Stimulated activated CD4-positive, alpha-beta T cell treated with anti-CD3 and anti-CD28 coated beads, Interleukin-4, amount 100 ng/mL, for 24 hours (primary cell): ENCODE measurements around the gene CPLX1.
"Not testable (repeated sequence)": the region's sequence is repeated elsewhere in the genome, so short reads cannot be mapped to it uniquely, and the experiment has no call there.

Experiments
- DNase-seq: peaks from one replicate; pipeline ENCODE4 v3.0.0-alpha.2; 2020

The CPLX1 gene

DNA sequence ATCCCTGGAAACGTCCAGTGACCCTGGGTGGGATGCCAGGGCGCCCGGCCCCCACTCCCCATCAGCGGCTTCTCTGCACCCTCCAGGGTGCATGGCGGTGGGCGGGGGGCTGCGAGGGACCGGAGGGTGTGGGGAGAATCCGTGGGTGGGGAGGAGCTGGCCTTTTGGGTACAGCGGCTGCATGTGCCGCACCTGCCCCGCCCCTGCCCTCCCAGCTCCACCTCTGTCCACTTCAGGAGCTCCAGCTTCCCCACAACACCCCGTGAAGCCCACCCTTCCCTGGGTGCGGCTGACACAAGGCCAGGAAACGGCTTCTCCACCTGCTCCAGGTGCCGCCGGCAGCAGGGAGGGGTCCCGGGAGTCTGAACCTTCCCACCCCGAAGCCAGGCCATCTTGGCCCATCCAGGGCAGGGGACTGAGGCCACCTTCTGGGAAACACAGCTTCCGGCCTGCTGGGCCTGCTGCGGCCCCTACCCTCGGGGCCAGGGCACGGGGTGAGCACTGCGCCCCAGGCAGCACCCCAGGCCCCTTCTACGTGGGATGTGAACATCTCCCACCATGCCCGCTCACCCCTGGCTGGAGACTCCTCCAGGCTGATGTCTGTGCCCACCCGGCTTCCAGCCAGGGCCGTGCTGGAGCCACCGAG lies 34.6 kb downstream of the CPLX1 start:
- no peak for DNase-seq

DNA sequence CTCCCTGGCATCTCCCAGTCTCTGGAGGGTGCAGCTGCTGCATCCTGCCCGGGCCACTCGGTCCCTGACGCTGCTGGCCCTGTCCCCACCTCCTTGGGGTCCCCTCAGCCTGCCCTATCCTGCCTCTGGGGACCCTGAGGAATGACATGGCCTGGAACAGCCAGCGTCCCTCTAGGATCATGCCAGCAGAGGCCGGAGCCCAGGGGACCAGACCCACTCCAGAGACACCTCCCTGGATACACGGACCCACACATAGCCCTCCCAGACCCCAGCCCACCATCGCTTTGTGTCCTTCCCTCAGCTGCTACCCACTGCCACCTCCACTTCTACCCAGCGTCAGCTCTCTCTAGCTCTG lies 35.5 kb downstream of the CPLX1 start:
- DNase-seq, result no peak

DNA sequence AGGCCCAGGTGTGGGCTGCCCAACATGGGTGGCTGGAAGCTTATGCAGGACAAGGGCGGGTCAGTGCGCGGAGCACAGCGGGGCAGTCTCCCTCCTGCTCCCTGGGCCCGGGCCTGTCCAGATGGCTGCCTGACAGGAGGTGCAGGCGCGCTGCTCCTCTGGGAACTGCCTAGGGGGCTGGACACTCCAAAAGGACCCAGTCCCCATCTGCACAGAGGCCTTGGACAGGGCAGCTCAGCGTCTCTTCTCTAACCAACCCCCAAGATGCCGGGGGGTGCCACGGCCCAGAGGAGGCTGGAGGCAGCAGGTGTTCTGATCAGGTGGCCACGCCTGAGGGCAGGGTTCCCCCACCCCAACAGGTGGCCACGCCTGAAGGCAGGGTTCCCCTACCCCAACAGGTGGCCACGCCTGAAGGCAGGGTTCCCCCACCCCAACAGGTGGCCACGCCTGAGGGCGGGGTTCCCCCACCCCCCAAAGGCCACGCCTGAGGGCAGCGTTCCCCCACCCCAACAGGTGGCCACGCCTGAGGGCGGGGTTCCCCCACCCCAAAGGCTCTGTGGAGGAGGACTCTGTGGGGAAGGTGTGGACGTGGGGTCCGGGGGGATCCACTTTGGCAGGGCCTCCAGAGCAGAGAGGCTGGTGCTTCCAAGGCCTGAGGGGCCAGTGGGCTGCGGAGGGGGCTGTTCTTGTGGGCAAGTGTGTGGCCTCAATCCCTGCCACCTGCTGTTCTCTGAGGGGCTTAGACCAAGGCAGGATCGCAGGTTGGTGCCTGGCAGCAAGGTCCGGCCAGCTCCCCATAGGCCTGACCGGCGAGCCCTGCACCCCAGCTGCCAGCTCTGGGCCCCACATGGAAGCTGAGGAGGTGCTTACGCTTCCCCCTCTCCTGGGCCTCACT lies 36.1 kb downstream of the CPLX1 start:
- no peak for DNase-seq

DNA sequence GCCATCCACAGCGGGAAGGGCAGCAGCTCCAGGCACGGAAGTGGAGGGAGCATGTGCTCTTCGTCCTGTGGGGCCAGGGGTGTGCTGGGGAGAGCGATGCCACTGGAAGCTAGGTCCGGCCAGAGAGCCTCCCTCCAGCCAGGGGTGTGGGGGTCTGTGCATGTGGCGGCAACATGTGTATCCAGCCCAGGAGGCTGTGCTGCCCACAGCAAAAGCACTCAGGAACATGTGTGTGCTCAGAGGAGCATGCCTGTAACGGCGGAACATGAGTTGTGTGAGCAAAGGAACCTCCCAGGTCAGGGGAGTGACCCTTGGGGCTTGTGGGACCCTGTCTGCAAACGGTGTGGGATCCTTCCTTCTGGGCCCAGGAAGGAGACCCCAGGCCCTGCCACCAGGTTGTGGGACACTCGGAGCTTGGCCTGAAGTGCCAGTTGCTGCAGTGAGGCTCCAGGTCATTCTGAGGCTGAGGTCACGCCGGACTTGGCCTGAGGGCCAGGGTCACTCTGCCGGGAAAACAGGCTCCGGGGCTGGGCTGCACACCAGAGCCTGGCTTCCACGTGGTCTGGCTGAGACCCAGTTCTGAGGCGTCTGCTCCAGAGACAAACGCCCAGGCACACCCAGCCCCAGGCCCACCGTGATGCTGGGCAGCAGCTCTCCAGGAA lies 37.2 kb downstream of the CPLX1 start:
- DNase-seq, result no peak

DNA sequence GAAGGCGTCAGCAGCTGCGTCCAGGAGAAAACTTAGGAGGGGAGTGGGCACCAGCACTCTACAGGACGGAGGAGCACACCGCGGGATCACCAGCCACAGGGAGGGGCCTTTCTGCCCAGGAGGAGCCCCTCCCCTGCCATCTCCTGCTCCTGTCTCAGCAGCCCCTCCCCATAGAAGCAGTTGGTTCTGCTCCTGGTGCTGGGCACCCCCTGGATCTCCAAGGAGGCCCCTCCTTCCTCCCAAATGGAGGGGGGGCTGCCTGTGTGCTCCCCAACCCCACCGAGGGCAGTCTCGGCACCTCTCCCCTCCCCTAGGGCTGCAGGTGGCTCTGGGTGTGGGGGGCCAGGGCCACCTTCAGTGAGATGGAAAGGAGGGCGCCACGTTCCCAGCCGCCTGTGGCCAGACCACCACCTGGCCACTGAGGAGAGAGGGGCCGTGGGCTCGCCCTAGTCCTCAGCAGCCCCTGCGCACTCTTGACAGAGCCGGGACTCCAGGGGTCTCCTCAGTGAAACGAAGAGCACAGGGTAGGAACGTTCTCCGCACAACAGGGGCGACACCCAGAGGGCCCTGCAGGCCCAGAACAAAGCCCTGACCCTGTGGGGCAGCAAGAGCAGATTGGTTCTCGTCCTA lies 37.8 kb downstream of the CPLX1 start:
- no peak for DNase-seq

DNA sequence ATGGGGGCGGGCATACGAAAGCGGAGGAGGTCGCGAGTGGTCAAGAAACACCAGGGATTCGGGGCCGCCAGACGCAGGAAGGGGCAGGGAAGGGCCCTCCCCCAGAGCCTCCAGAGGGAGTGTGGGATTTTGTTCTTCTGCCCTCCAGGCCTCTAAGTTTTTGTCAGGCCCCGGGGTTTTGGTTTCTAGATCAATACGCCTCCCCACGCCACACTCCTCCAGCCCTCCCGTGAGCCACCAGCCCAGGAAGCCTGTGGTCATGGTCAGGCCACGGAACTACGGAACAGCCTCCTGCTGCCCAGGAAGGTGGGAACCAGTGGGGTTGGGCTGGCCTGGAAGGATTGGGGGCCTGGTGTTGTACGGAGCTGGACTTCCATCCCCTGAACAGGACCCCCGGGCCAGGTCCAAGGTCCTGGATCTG lies 38.4 kb downstream of the CPLX1 start:
- DNase-seq, result no peak

DNA sequence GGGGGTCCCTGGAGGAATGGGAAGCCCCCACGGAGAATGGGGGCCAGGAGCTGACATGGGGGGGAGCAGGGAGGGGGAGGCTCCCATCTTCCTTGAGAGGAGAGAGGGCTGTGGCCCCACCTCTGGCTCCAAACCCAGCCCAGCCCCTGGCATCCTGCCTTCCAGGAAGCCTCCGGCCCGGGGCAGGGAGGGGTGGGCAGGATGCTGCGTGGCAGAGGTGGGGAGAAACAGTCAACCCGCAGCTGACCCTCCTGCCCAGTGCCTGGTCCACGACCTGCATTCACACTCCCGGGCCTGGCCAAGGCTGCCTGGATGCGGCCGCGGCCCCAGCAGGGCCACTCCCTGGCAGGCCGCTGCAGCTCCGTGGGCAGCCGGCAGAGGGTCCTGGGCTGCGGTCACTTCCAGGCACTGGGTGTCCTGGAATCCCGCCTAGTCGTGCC lies 39.0 kb downstream of the CPLX1 start:
- DNase-seq, result no peak

DNA sequence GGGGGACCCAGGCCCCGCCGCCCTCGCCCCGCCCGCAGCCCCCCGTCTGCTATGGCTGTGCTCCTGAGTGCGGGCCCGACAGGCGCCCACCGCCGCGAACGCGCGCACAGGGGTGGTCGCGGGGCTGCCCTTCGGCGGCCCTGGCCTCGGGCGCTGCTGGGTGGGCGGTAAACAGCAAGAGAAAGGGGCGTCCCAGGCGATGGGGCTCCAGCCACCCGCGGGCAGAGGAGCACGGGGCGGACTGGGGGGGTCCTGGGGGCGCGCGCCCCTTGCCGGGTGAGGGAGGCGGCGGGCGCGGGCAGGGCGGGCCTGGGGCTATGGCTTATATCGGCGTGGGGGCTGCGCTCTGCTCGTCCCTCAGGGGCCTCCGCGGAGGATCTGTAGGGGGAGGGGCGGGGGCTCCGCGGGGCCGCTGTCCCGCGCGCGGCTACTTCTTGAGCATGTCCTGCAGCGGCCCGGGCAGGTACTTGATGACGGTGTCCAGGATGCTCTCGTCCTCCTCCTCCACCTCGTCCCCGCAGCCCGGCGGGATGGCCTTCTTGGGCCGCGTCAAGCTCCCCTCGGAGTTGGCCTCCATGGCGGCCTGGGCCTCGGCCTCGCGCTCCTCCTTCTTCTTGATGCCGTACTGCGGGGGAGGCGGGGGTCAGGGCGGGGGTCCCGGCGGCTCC lies 39.7 kb downstream of the CPLX1 start:
- no peak for DNase-seq

DNA sequence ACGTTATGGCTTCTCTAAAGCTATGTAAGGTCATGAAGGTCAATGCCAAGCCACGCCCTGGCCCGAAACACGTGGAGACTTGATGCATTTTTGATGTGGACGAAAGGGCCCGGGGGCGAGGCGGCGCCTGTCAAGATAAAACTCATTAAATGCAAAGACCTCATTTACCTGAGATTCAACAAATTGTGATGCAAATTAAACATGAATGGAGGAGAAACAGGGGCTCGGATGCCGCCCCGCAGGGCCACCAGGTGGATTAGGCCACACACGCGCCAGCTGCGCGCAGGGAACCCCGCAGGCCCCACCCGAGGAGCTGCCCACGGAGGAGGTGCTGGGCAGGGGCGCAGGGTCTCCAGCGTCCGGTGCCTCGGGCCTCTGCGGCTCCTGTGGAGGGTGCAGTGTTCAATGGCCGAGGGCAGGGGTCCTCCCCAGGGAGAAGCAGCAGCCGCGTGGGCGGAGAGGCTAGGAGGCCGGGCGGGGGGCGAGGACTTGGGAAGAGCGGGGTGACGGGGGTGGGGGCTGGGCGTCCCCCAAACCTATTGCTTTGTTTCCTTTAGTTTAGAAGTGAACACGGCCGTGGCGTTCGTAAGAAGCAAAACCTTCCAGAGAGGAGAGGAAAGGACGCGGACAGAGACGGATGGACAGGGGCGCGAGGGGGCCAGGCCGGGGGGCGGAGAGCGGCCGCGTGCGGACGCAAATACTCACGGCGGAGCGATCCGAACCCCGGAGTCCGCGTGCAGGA lies 40.4 kb downstream of the CPLX1 start:
- no peak for DNase-seq

DNA sequence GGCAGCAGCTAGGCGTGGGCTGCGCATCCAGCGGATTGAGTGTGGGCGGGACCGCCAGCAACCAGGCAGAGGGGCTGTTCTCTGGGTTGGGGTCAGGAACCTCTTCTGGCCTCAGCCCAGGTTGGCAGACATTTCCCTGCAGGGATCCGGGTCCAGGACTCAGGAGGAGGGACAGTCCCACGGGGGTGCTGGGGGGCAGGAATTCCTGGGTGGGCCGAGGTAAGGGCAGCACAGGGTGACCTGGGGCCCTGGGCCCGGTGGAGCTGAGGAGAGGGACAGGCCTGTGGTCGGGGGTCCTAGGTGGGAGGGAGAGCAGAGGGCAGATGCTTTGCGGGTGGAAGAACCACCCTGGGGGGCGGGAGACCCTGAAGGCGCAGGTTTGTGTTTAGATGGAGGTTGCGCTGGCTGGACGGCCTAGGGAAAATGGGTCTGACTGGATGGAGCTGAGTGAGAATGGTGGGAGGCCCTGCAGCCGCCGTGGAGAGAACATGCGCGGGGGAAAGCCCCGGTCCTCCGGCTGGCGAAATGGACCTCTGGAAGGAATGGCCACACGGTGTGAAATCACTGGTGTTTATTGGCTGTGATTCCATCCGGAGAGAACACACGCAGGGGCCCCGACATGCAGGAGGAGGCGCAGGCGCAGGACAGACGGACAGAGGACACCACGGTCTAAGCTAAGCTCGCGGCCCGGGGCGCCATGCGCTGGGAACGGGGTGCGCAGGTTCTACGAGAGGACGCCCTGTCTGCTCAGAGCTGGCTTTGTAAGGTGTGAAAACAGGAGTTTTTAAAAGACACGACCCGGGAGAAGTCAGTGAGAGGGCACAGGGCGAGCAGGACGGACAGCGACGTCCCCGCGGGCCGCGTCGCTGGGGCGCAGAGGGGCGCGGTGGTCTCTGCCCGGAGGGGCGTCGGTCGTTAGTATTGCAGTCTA lies 41.3 kb downstream of the CPLX1 start:
- DNase-seq, result no peak

DNA sequence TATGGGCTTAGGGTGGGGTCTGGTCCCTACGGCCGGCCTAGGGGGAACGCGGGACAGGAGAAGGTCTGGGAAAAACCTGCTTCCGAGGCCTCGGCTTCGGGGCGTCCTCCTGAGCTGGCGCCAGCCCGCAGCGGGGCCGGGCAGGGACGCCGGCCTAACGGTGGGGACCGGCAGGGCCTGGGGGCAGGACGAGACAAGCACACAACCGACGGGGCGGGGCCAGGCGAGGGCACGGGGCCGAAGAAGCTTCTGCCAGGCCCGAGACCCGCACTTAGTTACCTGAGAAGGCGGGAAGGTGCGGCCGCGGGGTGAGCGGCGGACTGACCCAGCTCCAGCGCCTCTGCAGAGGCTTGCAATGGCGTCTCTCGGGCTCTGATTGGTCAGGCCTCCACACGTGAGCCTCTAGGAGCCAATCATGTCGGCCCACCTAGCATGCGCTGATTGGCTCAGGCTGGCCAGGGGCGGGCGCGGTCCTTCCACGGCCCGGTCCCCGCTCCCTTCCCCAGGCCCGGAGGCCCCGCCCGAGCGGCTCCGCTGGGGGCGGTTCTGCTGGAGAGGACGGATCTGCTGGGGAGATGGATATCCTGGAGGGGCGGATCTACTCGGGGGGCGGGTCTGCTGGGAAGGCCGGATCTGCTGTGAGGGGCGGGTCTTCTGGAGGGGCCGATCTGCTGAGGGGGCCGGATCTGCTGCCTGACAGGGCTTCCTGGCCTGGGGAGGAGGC lies 44.3 kb downstream of the CPLX1 start:
- DNase-seq, result peak; percentile 98

DNA sequence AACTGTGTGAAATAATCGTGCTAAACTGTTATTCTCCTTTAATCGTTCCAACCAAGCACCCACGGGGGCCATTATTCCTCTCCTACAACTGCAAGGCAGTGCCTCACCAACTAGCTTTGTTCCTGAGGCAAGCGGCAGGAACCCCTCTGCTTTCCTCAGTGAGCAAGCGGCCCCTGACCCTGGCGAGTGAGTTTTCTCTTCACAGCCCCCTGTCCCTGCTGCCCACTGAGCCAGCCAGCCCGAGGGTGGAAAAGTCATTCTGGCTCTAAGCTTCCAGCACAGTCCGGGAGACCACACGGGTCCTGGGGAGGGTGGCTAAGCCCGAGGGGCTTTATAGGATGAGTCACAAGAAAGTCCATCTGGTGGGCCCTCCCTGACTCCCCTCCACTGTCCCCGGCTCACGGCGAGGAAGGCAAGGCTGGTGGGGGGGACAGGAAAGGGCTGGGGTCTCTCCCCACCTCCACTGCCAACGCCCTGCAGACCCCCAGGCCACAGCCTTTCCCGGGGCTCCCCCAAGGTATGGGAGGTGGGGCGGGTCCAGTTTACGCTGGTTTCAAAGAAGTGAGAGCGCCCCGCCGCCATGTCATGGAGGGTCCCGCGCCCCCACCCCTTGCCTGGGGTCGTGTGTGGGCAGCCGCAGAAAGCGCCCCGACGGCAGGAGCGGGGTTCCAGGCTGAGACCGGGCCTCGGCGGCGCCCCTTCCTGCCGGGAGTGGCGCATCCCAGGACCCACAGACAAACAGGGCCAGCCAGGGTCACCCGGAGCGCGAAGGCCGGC lies 45.0 kb downstream of the CPLX1 start:
- DNase-seq, result no peak

DNA sequence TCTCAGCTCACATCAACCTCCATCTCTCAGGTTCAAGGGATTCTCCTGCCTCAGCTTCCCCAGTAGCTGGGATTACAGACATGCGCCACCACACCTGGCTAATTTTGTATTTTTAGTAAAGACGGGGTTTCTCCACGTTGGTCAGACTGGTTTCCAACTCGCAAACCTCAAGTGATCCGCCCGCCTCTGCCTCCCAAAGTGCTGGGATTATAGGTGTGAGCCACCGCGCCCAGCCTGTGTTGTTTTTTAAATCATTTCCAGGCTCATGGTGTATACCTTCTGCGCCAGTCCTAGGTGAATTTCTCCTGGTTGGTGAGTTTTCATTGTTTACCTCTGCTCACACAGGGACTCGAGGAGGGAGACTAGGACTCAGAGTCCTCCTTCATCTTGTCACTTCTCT lies 45.7 kb downstream of the CPLX1 start:
- not testable (repeated sequence) for DNase-seq

DNA sequence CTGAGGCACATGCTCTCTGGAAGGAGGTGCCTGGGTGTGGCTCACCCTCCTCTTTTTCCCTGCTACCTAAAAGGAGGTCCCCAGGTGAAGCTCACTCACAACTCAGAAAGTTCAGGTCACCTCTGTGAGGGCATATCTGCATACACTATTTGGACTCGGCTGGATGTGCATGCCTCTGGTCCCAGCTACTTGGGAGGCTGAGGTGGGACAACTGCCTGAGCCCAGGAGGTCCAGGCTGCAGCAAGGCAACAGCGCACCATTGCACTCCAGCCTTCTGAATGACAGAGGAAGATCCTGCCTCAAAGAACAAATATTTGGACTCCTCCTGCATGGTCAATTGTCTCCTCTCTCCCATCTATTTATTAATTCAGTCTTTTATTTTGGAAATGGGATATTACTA lies 46.4 kb downstream of the CPLX1 start:
- no peak for DNase-seq

DNA sequence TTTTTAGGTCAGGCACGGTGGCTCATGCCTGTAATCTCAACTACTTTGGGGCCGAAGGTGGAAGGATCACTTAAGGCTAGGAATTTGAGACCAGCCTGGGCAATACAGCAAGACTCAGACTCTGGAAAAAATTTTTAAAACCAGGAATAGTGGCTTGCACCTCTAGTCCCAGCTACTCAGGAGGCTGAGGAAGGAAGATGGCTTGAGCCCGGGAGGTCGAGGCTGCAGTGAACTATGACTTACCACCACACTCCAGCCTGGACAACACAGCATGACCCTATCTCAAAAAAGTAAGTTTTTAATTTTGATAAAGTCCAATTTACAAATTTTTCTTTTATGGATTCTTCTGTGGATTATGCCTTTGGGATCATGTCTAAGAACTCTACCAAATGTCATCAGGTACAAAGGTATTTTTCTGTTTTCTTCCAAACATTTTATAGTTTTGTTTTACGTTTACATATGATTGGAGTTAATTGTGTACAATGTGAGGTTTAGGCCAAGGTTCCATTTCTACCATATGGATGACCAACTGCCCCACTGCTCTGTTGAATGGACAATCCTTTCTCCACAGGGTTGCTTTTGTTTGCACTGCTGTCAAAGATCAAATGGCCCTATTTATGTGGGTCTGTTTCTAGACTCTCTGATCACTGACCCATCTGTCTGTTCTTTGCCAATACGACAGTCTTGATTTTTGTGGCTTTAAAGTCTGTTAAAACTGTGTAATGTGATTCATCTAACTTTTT lies 48.2 kb downstream of the CPLX1 start:
- DNase-seq, result no peak

DNA sequence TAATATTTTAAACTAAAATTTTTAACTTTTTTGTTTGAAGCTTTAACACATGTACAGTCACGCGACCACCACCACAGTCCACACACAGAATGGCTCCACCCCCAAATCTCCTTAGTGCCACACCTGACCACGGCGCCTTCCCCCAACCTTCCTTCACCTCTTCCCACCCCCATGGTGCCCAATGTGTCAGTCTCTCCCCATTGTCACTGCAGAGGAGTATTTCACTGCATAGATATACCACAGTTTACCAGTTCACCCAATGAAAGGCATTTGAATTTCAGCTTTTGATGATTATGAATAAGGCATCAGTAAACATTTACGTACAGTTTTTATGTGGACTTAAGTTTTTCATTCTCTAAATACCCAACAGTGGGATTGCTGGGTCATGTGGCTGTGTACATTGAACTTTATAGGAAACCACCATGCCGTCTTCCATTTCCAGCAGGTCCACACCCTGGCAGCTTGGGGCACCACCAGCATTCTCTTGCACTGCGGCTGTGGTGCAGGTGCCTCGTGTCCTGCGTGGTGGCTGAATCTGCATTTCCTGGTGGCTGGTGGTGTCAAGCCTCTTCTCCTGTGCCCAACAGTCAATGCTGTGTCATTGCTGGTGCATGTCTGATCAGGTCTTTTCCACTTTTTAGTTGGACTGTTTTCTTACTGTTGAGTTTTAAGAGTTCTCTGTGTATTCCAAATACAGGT lies 49.0 kb downstream of the CPLX1 start:
- no peak for DNase-seq

DNA sequence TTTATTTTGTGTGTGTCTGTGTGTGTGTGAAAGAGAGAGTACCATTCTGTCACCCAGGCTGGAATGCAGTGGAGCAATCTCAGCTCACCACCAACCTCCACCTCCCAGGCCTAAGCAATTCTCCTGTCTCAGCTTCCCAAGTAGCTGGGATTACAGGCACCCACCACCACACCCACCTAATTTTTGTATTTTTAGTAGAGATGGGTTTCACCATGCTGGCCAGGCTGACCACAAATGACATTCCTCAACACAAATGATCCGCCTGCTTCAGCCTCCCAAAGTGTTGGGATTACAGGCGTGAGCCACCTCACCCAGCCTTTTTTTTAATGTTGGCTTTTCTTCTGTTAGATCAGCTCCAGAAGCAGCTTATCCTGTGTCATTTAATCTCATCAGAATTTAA lies 50.4 kb downstream of the CPLX1 start:
- not testable (repeated sequence) for DNase-seq
